AG04450 (cell line): Measurements from ENCODE around the gene CACNA1E. TPM values are rescaled to one million over a fixed set of nuclear protein-coding genes. Genes with fewer than 3 reads are reported as not detected.
A peak's percentile ranks its signal among the peaks of the same experiment; 100 is the strongest.

Experiments used
- CTCF ChIA-PET: fragments of 300-600, 350-600 bp; formaldehyde crosslinking; extraction: SDS; loops from one replicate; lab custom pipeline; 2022; ENCODE audit warnings: antibody characterized with exemption, inconsistent platforms; lab: Charles Lee
- POLR2A ChIA-PET: fragments of 350-600 bp; formaldehyde crosslinking; extraction: SDS; loops from one replicate; lab custom pipeline; 2021; ENCODE audit warnings: antibody characterized with exemption, inconsistent platforms; lab: Yijun Ruan, JAX
- DNase-seq: peaks from one replicate; pipeline ENCODE4 v3.0.0-alpha.2; 2011; ENCODE audit warnings: low read depth, low spot score
- H3K27ac ChIP-seq: one replicate; pipeline ENCODE4 v1.5.1; 2012; ENCODE audit warnings: low read depth, low read length, control low read depth
- H3K27me3 ChIP-seq: one replicate; pipeline ENCODE4 v1.6.0; 2012; ENCODE audit warnings: low read length; ENCODE audit not compliant: control insufficient read depth, insufficient read depth
- H3K4me3 ChIP-seq: 2 replicates; pipeline ENCODE4 v1.5.1; 2011; ENCODE audit warnings: mild to moderate bottlenecking, low read depth, low read length, control low read depth
- H3K9me3 ChIP-seq: 2 replicates; pipeline ENCODE4 v1.5.1; 2012; ENCODE audit warnings: low read length; ENCODE audit not compliant: control insufficient read depth, insufficient read depth
- polyA plus RNA-seq: library from polyadenylated mRNA; depleted of rRNA; stranded (reverse); fragments of >200 nt; gene quantifications from 2 replicates; pipeline ENCODE4 v1.2.3, GENCODE V29; 2011
- TF ChIP-seq, protein P1 (sequence below): IDR thresholded peaks from 2 replicates; pipeline ENCODE4 v1.5.1; 2011; ENCODE audit warnings: low read depth, low read length, control low read depth, inconsistent platforms

Gene CACNA1E
- polyA plus RNA-seq, 1 experiment, result not detected

DNA sequence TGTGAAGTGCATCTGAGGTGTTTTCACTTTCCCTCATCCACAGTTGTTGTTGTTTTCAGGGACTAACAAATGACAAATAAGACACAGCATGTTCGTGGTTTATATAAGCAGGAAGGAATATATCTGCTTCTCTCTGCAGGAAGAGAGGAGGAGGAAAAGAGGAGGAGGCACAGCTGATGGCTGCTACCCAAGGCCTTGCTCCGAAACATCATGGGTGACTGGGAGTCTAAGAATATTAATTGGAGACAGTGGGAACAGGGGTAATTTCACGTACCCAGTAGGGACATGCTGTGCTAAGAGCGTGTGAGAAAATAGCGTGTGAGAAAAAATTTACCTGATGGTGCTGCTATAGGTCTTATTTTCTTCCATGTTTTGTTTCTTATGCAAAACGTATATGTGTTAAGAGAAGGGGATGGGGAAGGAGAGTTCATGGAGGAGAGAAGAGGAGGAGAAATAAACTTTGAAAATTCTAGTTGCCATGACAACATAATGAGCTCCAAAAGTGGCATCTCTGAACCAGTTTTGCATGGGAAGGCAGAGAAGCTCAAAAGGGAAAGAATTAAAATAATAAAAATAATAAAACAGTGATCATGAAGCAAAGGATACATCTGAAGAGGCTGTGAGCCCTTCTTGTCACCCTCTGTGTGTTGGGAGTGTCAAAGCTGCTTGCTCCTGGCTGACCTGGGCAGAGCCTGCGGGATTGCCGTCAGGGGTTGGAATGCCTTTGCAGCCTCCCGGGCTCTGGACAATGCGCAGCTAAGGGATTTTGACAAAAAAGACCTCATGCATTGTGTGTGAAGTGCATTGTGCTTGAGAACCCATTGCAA lies 192.0 kb downstream of the CACNA1E start:
- POLR2A ChIA-PET, result no interaction called here
- DNase-seq, result no peak
- H3K9me3 ChIP-seq, result no peaks in the 10 kb centered on the region
- H3K27me3 ChIP-seq, result no peaks in the 10 kb centered on the region
- CTCF ChIA-PET, result interaction anchor here (0.6 to 1.3 kb wide), 5 partner anchors 20 to 197 kb away, joined by 3 to 7 read pairs (median 3); no protein-coding TSS in a partner anchor
- H3K27ac ChIP-seq, result no peak overlapping the region
- no peak overlapping the region for H3K4me3 ChIP-seq
- TF ChIP-seq, protein P1, sequence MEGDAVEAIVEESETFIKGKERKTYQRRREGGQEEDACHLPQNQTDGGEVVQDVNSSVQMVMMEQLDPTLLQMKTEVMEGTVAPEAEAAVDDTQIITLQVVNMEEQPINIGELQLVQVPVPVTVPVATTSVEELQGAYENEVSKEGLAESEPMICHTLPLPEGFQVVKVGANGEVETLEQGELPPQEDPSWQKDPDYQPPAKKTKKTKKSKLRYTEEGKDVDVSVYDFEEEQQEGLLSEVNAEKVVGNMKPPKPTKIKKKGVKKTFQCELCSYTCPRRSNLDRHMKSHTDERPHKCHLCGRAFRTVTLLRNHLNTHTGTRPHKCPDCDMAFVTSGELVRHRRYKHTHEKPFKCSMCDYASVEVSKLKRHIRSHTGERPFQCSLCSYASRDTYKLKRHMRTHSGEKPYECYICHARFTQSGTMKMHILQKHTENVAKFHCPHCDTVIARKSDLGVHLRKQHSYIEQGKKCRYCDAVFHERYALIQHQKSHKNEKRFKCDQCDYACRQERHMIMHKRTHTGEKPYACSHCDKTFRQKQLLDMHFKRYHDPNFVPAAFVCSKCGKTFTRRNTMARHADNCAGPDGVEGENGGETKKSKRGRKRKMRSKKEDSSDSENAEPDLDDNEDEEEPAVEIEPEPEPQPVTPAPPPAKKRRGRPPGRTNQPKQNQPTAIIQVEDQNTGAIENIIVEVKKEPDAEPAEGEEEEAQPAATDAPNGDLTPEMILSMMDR, result no peak

GRCh38 chr1:181675918-181676190 lies 192.5 kb downstream of the CACNA1E start:
- H3K9me3 ChIP-seq, result no peaks in the 10 kb centered on the region
- ChIA-PET POLR2A (no interaction called here), CTCF (interaction anchor here (0.6 to 1.3 kb wide), 8 partner anchors 9 to 198 kb away, joined by 3 to 11 read pairs (median 3); no protein-coding TSS in a partner anchor)
- H3K4me3 ChIP-seq, result no peak overlapping the region
- H3K27ac ChIP-seq, result no peak overlapping the region
- no peaks in the 10 kb centered on the region for H3K27me3 ChIP-seq
- no peak for DNase-seq
- TF ChIP-seq, protein P1, result no peak

DNA sequence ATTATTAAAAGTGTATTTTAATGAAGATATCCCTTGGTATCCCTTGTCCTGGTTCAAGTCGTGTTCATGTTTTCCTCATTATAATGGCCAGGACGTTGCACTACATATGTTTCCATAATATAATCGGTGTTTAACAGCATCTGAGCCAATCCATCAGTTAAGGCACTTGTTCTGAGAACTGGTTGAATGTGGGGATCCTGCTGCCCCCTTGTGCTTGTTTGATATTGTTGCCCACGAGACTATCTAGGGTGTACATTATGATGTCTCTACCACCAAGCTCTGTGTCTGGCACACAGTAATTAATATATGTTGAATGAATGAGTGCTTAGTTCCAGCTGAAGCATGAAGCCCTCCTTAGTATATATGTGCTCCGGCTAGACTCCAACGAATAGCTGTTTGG lies 193.0 kb downstream of the CACNA1E start:
- H3K4me3 ChIP-seq, result no peak overlapping the region
- ChIA-PET POLR2A (no interaction called here), CTCF (interaction anchor here (0.6 to 1.3 kb wide), 7 partner anchors 9 to 198 kb away, joined by 3 to 11 read pairs (median 3); no protein-coding TSS in a partner anchor)
- no peak for DNase-seq
- H3K9me3 ChIP-seq, result no peaks in the 10 kb centered on the region
- H3K27me3 ChIP-seq, result no peaks in the 10 kb centered on the region
- TF ChIP-seq, protein P1, result peak; percentile 43
- H3K27ac ChIP-seq, result no peak overlapping the region

DNA sequence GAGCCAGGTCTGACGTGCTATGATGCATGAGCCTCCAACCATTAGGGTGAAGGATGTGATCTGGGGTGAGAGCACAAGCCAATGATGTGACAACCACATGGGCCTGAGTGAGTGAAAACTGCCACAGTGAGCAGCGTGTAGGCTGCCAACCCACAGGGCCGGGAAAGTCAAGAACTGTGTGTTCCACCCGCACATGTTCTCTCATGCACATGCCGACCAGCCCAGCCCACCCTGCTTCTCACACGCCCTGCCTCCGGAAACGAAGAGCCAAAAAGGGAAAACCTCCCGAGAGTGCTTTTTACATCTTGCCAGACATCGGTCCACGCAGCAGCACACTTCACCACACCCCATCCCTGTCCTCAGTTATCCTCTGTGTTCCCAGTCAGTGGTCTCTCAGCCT lies 197.0 kb downstream of the CACNA1E start:
- Histone ChIP-seq H3K9me3 (no peaks in the 10 kb centered on the region), H3K27me3 (no peaks in the 10 kb centered on the region), H3K27ac (no peak overlapping the region), H3K4me3 (no peak overlapping the region)
- DNase-seq, result no peak
- TF ChIP-seq, protein P1, result no peak
- POLR2A ChIA-PET, result no interaction called here
- CTCF ChIA-PET, result no interaction called here

GRCh38 chr1:181680871-181681270 lies 197.6 kb downstream of the CACNA1E start:
- CTCF ChIA-PET, result no interaction called here
- TF ChIP-seq, protein P1, result no peak
- no peak for DNase-seq
- no peak overlapping the region for H3K27ac ChIP-seq
- POLR2A ChIA-PET, result no interaction called here
- H3K9me3 ChIP-seq, result no peaks in the 10 kb centered on the region
- no peak overlapping the region for H3K4me3 ChIP-seq
- no peaks in the 10 kb centered on the region for H3K27me3 ChIP-seq
